NCI-H82 treated with DMSO at 0.1 percent for 48 hours (cell line): Measurements from ENCODE around the gene CARD8.
"Not testable (repeated sequence)": the region's sequence is repeated elsewhere in the genome, so short reads cannot be mapped to it uniquely, and the experiment has no call there.

ENCODE experiments used
- DNase-seq: peaks from one replicate; lab custom pipeline; 2025; ENCODE audit not compliant: unreplicated experiment; lab: John Stamatoyannopoulos, UW

The CARD8 gene

DNA sequence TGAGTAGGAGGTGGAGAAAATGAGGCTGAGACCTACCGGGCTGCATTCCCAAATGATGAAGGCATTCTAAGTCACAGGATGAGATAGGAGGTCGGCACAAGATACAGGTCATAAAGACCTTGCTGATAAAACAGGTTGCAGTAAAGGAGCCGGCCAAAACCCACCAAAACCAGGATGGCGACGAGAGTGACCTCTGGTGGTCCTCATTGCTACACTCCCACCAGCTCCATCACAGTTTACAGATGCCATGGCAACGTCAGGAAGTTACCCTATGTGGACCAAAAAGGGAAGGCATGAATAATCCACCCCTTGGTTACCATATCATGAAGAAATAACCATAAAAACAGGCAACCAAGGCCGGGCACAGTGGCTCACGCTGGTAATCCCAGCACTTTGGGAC is 9.6 kb upstream of the CARD8 start:
- DNase-seq, result not testable (repeated sequence)

GRCh38 chr19:48260359-48260714 is 4.6 kb upstream of the CARD8 start:
- DNase-seq, result not testable (repeated sequence)

DNA sequence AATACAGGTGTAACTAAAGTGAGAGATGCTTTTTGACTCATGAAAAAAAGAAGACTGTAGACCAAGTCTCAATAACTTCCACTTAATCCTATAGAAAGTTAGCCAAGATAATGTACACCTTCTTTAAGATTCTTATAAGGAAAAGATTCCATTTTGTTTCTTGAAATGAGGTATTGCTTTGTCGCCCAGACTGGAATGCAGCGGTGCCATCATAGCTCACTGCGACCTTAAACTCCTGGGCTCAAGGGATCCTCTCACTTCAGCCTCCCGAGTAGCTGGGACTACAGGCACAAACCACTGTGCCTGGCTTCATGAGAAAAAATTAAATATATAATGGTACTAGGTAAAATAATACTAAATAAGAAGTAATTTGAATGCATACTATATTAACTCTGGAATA is 3.3 kb upstream of the CARD8 start:
- not testable (repeated sequence) for DNase-seq

DNA sequence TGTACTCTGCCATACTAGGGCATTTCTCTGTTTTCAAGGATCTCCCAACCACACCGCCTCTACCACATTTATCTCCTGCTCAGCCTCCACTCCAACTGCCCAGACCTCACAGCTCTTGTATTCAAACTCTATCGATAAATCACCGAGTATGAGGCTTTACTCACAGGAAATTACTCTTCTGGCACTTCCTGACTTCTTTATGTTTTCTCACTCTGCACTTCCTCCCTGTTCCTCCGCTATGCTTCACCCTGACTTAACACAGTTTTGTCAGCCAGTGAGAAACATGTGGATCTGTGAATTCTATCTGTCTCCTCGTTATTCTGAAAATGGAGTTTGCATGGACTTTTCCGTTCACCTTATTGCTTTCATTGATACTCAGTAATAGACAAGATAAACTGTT is 2.6 kb upstream of the CARD8 start:
- DNase-seq, result no peak

- DNase-seq, result no peak
These were observed 1.2 kb downstream of the CARD8 start for GRCh38 chr19:48254529-48254970.

DNA sequence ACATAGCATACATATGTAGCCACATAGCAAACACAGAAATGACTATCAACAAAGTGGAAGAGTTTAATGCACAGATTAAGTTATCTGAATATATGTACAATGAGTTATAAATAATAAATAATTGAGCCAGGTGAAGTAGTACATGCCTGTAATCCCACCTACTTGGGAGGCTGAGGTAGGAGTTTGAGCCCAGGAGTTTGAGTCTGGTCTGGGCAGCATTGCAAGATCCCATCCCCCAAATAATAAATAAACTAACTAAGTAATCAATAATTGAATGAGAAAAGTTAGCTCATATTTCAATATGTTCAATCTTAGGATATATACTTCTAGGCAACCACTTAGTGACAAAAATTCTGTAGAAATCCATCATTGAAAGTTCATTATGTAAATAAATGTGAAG is 1.7 kb downstream of the CARD8 start:
- DNase-seq, result no peak

DNA sequence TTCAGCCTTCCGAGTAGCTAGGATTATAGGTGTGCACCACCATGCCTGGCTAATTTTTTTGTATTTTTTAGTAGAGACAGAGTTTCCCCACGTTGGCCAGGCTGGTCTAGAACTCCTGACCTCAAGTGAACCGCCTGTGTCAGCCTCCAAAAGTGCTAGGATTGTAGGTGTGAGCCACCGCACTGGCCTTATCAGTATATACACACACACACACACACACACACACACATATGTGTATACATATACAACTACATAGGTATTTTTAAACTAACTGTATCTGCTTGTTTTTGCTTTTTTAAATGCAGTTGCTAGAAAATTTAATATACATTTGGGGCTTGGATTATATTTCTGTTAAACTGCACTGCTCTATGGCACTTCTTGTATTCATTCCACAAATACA is 3.1 kb downstream of the CARD8 start:
- no peak for DNase-seq

DNA sequence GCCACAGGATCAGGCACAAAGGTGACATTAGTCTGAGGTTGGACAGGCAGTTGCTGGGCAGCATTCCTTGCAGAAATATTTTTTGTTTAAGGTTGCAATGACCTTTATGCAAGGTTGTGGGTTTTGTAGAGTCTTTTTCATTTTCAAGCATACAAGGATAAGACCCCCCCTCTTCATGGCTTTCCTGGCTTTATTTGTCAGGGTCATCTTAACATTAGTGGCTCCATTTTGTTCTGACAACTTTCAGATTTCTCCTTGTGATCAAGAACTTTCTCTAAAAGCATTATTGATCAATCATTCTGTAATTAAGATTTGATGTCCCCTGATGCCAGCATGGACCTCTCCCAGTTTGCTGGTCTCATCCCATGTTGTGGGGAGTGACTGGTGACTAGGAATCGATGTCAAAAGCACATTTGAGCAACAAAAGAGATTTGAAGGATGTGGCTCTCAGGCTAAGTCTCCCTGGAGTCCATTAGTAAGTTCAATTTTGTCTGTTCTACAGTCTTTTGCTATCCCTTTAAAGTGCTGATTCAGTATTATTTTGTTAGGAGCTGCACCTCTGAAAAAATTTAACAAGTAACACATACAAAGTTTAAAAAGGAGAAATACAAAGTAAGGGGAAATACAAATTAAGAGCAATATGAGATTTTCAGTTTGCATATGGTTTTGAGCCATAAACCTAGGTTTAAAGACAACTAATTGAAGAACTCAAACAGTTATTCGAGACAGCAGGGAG is 5.3 kb downstream of the CARD8 start:
- no peak for DNase-seq

- DNase-seq, result no peak
These were observed 6.2 kb downstream of the CARD8 start for GRCh38 chr19:48249502-48250014.

- DNase-seq, result no peak
These were observed 7.5 kb downstream of the CARD8 start for GRCh38 chr19:48248081-48248833.

DNA sequence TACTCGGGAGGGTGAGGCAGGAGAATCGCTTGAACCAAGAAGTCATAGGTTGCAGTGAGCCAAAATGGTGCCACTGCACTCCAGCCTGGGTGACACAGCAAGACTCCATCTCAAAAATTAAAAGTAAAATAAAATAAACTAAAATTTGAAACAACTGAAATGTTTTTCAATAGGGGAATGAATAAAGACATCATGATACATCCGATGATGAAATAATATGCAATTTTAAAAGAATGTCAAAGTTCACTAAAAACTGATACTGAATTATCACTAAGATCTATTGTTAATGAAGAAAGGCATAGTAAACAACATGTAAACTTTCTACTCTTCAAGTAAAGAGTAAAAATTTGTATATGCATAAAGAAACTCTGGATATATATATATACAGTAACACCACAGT is 8.5 kb downstream of the CARD8 start:
- no peak for DNase-seq

DNA sequence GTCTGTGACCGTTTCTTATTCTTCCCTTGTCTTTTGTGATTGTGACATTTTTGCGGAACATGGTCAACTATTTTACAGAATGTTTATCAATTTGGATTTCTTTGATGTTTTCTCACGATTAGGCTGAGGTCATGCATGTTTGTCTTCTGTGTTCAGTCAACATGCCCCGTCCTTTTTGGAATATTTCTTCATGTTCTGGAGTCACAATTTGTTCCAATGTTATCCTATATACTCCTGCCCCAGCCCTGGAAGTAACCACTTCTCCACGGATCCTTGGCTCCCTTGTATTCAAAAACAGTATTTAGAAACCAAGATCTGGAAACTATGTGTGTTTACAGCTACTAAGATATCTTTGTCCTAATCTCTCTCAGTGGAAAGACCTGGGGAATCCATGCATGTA is 9.6 kb downstream of the CARD8 start:
- no peak for DNase-seq

DNA sequence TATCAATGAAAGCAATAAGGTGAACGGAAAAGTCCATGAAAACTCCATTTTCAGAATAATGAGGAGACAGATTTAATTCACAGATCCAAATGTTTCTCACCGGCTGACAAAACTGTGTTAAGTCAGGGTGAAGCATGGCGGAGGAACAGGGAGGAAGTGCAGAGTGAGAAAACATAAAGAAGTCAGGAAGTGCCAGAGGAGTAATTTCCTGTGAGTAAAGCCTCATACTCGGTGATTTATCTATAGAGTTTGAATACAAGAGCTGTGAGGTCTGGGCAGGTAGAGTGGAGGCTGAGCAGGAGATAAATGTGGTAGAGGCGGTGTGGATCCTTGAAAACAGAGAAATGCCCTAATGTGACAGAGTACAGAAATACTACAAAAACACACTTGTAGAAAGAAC is 11.4 kb downstream of the CARD8 start:
- no peak for DNase-seq

DNA sequence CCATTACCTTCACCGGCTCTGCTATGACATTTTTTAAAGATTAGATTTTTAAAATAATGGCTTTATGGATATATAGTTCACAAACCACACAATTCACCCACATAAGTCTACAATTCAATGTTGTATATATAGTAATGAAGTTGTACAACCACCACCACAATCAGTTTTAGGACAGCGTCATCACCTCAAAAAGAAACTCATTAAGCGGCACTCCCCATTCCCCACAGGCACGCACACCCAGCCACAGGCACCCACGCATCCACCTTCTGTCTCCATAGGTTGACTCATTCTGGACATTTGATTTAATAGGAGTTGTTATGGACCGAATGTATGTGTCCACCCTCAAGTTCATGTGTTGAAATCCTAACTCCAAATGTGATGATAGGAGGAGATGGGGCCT is 13.9 kb downstream of the CARD8 start:
- DNase-seq, result not testable (repeated sequence)

DNA sequence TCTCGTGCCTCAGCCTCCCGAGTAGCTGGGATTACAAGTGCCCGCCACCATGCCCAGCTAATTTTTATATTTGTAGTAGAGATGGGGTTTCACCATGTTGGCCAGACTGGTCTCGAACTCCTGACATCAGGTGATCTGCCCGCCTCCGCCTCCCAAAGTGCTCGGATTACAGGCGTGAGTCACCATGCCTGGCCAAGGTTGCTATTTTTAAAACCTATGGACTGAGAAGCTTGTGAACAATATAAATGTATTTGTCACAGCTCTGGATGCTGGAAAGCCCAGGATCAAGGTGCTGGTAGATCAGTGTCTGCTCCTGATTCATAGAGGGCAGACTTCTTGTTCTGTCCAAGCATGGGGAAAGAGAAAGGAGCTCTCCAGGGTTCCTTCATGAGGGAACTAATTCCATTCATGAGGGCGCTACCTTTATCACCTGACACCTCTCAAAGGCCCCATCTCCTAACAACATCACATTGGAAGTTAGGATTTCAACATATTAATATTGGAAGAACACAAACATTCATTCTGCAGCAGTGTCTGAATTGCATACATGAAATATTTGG is 16.1 kb downstream of the CARD8 start:
- DNase-seq, result no peak

- DNase-seq, result no peak
These were observed 16.6 kb downstream of the CARD8 start for GRCh38 chr19:48239120-48239519.

GRCh38 chr19:48237057-48237456 is 18.7 kb downstream of the CARD8 start:
- no peak for DNase-seq

GRCh38 chr19:48230555-48231129 is 25.1 kb downstream of the CARD8 start:
- DNase-seq, result no peak

DNA sequence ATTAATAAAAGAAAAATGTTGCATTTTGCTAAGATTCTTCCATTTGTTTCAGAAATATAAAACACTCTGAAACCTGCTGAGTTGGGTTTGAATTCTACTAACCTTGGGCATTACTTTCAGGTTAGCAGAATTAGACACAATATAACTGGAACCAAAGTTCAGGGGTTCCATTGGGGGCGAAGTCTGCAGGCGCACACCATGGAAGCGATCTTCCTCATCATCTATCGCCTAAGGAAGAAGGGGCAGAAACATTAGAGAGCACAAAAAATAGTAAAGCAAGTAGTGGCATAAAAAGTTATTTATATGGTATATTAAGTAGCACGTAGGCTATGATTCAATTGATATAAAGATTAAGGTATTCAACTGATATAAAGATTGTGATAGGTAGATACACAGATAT is 34.1 kb downstream of the CARD8 start:
- no peak for DNase-seq

- not testable (repeated sequence) for DNase-seq
These were observed 34.9 kb downstream of the CARD8 start for GRCh38 chr19:48220784-48221183.

GRCh38 chr19:48218997-48219396 is 36.7 kb downstream of the CARD8 start:
- DNase-seq, result no peak

DNA sequence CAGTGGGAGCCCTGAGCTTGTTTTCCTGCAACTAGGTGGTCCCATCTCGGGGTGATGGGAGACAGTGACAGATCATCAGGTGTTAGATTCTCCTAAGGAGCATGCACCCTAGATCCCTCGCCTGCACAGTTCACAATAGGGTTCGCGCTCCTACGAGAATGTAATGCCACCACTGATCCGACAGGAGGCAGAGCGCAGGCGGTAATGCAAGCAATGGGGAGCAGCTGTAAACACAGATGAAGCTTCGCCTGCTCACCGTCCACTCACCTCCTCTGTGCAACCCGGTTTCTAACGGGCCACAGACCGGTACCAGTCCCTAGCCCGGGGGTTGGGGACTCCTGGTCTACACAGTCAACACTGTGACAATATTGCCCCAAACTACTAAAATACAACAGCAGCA is 38.8 kb downstream of the CARD8 start:
- DNase-seq, result no peak
